SK-N-SH (cell line): ENCODE data around the gene USF3.

Experiments
- CTCF ChIP-seq: fragments of 200-600 bp; sonication (generic); IDR thresholded peaks from 2 replicates; pipeline ENCODE4 v1.6.1; 2017; ENCODE audit warnings: antibody characterized with exemption, mild to moderate bottlenecking, moderate library complexity
- ELF1 ChIP-seq: IDR thresholded peaks from 2 replicates; pipeline ENCODE4 v1.4.0; 2012
- EP300 ChIP-seq, 2 experiments: IDR thresholded peaks; 2 replicates each; pipeline versions ENCODE4 v1.4.0 to v1.6.1; 2012; ENCODE audit warnings: borderline replicate concordance in 1 of 2, low read depth in 1 of 2, low read length in 1 of 2
- FOXJ3 ChIP-seq: sonication (generic); formaldehyde crosslinking; IDR thresholded peaks from 2 replicates; pipeline ENCODE4 v1.5.1; 2020; ENCODE audit warnings: mild to moderate bottlenecking, missing genetic modification reagents
- GABPA ChIP-seq: IDR thresholded peaks from 2 replicates; pipeline ENCODE4 v1.4.0; 2012; ENCODE audit warnings: low read depth, mild to moderate bottlenecking
- JUND ChIP-seq: IDR thresholded peaks from 2 replicates; pipeline ENCODE4 v1.4.0; 2012
- MXI1 ChIP-seq: IDR thresholded peaks from 2 replicates; pipeline ENCODE4 v1.6.1; 2012; ENCODE audit warnings: mild to moderate bottlenecking, low read depth, low read length, improper control_type of control experiment
- POLR2AphosphoS5 ChIP-seq: IDR thresholded peaks from 2 replicates; pipeline ENCODE4 v1.6.1; 2012; ENCODE audit warnings: low read depth, low read length
- REST ChIP-seq: IDR thresholded peaks from 2 replicates; pipeline ENCODE4 v1.6.1; 2012; ENCODE audit warnings: mild to moderate bottlenecking, low read depth, low read length, moderate library complexity
- RFX5 ChIP-seq: IDR thresholded peaks from 2 replicates; pipeline ENCODE4 v1.6.1; 2012; ENCODE audit warnings: mild to moderate bottlenecking, improper control_type of control experiment, low read length
- TAF1 ChIP-seq: IDR thresholded peaks from 2 replicates; pipeline ENCODE4 v1.6.1; 2012; ENCODE audit warnings: low read depth, mild to moderate bottlenecking, low read length, moderate library complexity, borderline replicate concordance
- TEAD4 ChIP-seq: IDR thresholded peaks from 2 replicates; pipeline ENCODE4 v1.4.0; 2012; ENCODE audit warnings: mild to moderate bottlenecking, borderline replicate concordance; ENCODE audit not compliant: insufficient read depth
- ZBTB33 ChIP-seq: IDR thresholded peaks from 2 replicates; pipeline ENCODE4 v1.4.0; 2012; ENCODE audit warnings: low read depth, borderline replicate concordance
- TF ChIP-seq, protein P1 (sequence below): fragments of 150-350 bp; IDR thresholded peaks from 2 replicates; pipeline ENCODE4 v1.6.1; 2017; ENCODE audit warnings: antibody characterized with exemption, low read length, low read depth, borderline replicate concordance

- TF ChIP-seq CTCF, result no peak
- no peak for TF ChIP-seq TEAD4
- TF ChIP-seq MXI1, result no peak
- no peak for TF ChIP-seq FOXJ3
- TF ChIP-seq ELF1, result no peak
- TF ChIP-seq POLR2AphosphoS5, result no peak
- no peak for TF ChIP-seq EP300 (IDR thresholded peaks at IDR 0.05; ENCODE audit: borderline replicate concordance in 1 of 2, low read depth in 1 of 2, low read length in 1 of 2)
- no peak for TF ChIP-seq GABPA
- no peak for TF ChIP-seq TAF1
- TF ChIP-seq RFX5, result no peak
- no peak for TF ChIP-seq JUND
- TF ChIP-seq ZBTB33, result no peak
- TF ChIP-seq, protein P1, sequence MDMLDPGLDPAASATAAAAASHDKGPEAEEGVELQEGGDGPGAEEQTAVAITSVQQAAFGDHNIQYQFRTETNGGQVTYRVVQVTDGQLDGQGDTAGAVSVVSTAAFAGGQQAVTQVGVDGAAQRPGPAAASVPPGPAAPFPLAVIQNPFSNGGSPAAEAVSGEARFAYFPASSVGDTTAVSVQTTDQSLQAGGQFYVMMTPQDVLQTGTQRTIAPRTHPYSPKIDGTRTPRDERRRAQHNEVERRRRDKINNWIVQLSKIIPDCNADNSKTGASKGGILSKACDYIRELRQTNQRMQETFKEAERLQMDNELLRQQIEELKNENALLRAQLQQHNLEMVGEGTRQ, result no peak
- no peak for TF ChIP-seq REST
Observed at GRCh38 chr3:113620091-113620490, 76.4 kb downstream of the USF3 start.
